ENCODE measurements around the gene PGM2. TPM values are rescaled to one million over a fixed set of nuclear protein-coding genes. Genes with fewer than 3 reads are reported as not detected.

Gene PGM2
- total and polyA plus RNA-seq, 10 of the 15 experiments (the other 5 are each of a cell fraction or from before 2014, with no cell fraction given), result 11.9 to 41.7 (median 37.1) TPM

GRCh38 chr4:37794056-37794455 is 32.4 kb upstream of the PGM2 start:
- no peaks in the 10 kb centered on the region for H3K27me3 ChIP-seq (replicated peaks in 1 of 2; ENCODE audit: control insufficient read depth in 2 of 2, insufficient read depth in 2 of 2, low read length in 1 of 2)
- no peak overlapping the region for H3K27ac ChIP-seq (ENCODE audit: control insufficient read depth, insufficient read depth)
- BruUV-seq (replicated peaks), result no TSS peak
- H3K4me1 ChIP-seq (ENCODE audit: control insufficient read depth, insufficient read depth, low read length), result no peaks in the 10 kb centered on the region
- SMC1A ChIA-PET (ENCODE audit: uncharacterized antibody, unreplicated experiment), result interaction anchor here (1.2 to 2.0 kb wide), 6 partner anchors 15 to 341 kb away, joined by 3 to 12 read pairs (median 4); no protein-coding TSS in a partner anchor
- H3K36me3 ChIP-seq (ENCODE audit: control insufficient read depth in 2 of 2, insufficient read depth in 2 of 2, low read length in 1 of 2), result no peaks in the 10 kb centered on the region
- CTCF ChIA-PET, result interaction anchor here (0.6 to 2.7 kb wide), 7 partner anchors 9 to 242 kb away, joined by 3 to 27 read pairs (median 4); no protein-coding TSS in a partner anchor
- no peak overlapping the region for H3K9ac ChIP-seq (ENCODE audit: control insufficient read depth, insufficient read depth, low read length)
- DNase-seq (ENCODE audit: low read depth, low spot score) (no peak), FAIRE-seq (no peak), ATAC-seq (no peak)
- no peak overlapping the region for H3K4me2 ChIP-seq (ENCODE audit: control insufficient read depth, insufficient read depth)
- in situ Hi-C loops (cut with MboI) (no loop called here), intact Hi-C loops (cut with micrococcal nuclease; ENCODE audit: unreplicated experiment) (no loop called here)
- RAD21 ChIA-PET (ENCODE audit: unreplicated experiment), result interaction anchor here (1.2 kb wide), 1 partner anchor 191 kb away, joined by 6 read pairs; no protein-coding TSS in a partner anchor
- H3K79me2 ChIP-seq (ENCODE audit: control insufficient read depth, insufficient read depth, low read length), result no peaks in the 10 kb centered on the region
- POLR2A ChIA-PET, result interaction anchor here (0.6 kb wide), 1 partner anchor 130 kb away, joined by 3 read pairs; no protein-coding TSS in a partner anchor
- WGBS (ENCODE audit: insufficient coverage, insufficient replicate concordance, low lambda C conversion rate, missing lambda C conversion rate), result 54% methylated on average over 2 of the region's 2 CpGs
- no peaks in the 10 kb centered on the region for H4K20me1 ChIP-seq (ENCODE audit: control insufficient read depth, insufficient read depth)
- TF ChIP-seq MYB (IDR thresholded peaks at IDR 0.05; ENCODE audit: borderline replicate concordance, low read depth, low read length), result no peak
- TF ChIP-seq SREBF1 (IDR thresholded peaks at IDR 0.05; ENCODE audit: low read length), result no peak
- TF ChIP-seq RCOR1 (conservative IDR thresholded peaks at IDR 0.05; ENCODE audit: low read depth, low read length), result no peak
- TF ChIP-seq WRNIP1 (IDR thresholded peaks at IDR 0.05; ENCODE audit: borderline replicate concordance, low read depth, low read length), result no peak
- TF ChIP-seq E4F1 (IDR thresholded peaks at IDR 0.05; ENCODE audit: borderline replicate concordance, partially characterized antibody), result no peak
- TF ChIP-seq EGR1 (IDR thresholded peaks at IDR 0.05; ENCODE audit: borderline replicate concordance in 1 of 2, low read depth in 2 of 2, low read length in 2 of 2), result no peak
- TF ChIP-seq DPF2 (IDR thresholded peaks at IDR 0.05), result no peak
- no peak for TF ChIP-seq ATF7 (IDR thresholded peaks at IDR 0.05; ENCODE audit: low read depth)
- no peak overlapping the region for H3K4me3 ChIP-seq
- H2AFZ ChIP-seq (ENCODE audit: control insufficient read depth, low read depth, low read length), result no peak overlapping the region
- H3K9me3 ChIP-seq (replicated peaks; ENCODE audit: control insufficient read depth, insufficient read depth, low read length), result no peaks in the 10 kb centered on the region; the same call in 2 of the 3 replicates
